GM19193 (cell line): ENCODE measurements around the gene FOXP1.

Experiments used
- POLR2A ChIP-seq: IDR thresholded peaks from 4 replicates; pipeline ENCODE4 v1.6.1; 2011; ENCODE audit not compliant: insufficient read depth, insufficient read length; ENCODE audit errors: extremely low read depth

Gene FOXP1

DNA sequence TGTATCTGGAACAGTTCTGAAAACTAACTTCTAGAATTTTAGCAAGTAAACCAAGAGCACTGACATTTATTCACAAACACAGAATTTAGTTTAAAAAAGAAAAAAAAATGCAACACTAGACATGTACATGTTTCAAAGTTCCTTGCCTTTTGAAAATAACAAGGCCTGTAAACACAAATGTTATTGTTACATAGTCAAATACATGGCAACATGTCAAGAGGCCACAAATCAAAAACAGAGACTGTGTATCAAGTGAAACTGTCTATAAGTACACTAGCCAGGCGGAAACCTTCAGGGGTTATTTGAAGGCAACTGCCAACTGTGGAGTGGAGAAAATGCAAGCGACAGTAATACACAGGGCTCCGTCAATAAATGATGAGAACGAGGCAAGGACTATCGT lies 547.6 kb downstream of the FOXP1 start:
- TF ChIP-seq POLR2A, result no peak

DNA sequence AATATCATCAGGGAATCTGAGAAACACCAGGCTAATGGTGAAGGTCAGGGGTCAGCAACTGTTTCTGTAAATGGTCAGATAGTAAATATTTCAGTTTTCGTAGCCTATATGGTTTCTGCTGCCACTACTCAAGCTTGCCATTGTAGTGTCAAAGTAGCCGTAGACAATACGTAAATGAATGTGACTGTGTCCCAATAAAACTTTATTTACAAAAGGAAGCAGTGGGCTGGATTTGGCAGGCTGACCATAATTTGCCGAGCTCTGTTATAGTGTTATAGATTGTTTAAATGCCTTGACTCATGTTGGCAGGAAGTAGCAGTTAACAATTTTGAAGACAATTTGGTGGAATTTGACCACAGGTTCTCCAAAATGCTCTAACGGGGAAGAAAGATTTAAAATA lies 548.2 kb downstream of the FOXP1 start:
- TF ChIP-seq POLR2A, result no peak

DNA sequence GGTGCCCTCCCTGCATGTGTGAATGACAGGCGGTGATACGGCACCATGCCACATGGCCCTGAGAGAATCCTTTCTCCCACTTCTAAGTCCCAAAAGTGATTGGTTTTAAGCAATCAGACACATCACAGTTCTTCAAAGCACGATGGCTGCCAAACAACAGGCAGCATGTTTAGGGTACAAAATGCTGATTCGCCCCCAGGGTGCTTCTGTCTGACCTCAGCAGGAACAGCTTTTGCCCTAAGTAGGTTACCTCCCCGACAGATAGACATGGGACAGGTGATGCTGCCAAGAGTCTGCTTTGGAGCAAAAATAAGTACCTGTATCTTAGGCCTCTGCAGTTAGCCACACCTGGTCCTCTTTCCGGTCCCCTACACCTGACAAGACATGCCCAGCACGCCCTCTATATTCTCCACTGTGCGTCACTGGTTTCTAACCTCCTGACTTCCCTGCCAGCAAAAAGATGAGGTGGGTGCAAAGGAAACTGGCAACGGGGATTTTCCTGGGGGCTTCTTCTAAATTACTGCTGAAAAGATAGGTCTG lies 549.8 kb downstream of the FOXP1 start:
- TF ChIP-seq POLR2A, result no peak

DNA sequence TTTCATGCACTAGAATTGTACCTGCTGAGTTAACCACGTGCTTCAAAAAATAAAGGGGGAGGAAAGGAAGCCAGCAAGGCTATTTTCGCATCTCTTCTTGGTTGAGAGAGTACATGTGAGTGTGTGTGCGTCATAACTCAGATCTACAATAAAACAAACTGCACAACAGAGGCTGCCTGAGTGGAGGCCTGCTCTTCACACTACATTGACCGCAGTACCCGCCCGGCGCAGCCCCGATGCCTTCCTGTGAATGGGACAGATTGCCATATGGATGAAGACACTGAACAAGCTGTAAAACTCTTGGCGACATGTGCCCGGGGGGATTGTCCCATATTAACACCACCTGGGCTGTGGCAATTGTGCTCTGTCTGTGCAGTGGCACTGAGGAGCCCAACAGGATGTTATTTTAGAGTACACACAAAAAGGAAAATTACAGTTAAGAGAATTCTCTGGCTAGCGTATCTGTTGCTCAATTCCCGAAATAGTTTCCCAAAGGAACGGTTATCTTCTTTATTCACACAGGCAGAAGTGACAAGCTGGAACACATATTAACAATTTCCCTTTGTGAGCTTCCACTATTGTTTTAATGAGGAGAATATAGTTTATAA lies 551.5 kb downstream of the FOXP1 start:
- no peak for TF ChIP-seq POLR2A

DNA sequence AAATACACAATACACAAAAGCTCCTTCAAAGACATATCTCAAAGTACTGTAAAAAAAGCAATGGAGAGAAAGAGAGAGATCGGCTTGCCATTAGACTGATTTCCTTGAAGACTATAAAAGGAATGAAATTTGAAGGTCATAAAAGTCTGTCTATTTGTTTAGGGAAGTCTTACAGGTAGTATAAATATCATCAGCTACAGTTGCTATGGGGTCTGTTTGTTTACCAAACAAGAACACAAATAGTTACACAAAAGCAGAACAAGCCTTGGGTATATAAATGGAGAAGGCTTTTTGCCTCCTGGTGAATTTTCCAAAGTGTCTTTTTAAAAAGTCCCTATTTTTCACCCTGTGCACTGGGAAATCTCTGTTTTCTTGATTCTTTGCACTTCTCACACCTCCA lies 552.3 kb downstream of the FOXP1 start:
- TF ChIP-seq POLR2A, result no peak

DNA sequence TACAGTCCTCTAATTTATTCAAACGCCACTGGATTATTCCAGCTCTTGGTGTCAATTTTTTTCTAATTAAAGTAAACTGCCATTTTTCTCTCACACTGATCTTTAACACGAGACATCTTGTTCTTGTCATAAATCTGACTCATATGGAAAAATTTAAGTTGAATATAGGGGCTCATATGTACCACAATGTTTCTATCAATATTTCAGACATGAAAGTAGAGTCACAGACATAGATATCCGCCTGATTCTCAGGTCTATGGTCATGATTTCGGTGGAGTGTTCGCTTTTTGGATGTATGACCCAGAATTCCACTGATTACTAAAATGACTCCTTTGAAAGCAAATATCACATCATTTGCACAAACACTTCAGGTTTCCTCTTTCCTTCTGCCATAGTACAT lies 552.8 kb downstream of the FOXP1 start:
- TF ChIP-seq POLR2A, result no peak

DNA sequence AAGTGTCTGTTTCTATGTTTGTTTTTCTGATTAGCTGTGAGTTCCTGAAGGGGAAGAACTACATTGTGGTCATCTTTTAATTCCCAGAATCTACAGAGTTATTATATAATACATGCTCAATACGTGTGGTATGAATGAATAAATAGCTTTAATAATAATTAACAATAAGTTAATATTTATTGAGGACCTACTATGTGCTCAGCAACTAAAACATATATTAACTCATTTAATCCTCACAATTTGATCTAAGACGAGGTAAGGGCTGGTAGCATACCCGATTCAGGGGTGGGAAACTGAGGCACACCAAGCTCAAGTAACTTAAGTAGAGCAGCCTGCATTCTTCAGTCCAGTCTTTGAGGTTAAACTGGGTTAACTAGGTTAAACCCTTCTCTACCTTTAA lies 553.8 kb downstream of the FOXP1 start:
- no peak for TF ChIP-seq POLR2A

DNA sequence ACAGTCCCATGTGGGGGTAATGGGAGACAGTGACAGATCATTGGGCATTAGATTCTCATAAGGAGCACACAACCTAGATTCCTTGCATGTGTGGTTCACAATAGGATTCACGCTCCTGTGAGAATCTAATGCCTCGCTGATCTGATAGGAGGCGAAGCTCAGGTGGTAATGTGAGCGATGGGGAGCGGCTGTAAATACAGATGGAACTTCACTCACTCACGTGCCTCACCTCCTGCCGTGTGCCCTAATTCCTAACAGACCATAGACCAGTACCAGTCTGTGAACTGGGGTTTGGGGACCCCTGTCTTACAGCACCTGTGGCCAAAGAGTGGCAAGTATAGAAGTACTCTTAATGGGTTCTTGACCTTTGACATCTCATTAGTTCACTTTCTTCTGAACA lies 554.7 kb downstream of the FOXP1 start:
- no peak for TF ChIP-seq POLR2A

DNA sequence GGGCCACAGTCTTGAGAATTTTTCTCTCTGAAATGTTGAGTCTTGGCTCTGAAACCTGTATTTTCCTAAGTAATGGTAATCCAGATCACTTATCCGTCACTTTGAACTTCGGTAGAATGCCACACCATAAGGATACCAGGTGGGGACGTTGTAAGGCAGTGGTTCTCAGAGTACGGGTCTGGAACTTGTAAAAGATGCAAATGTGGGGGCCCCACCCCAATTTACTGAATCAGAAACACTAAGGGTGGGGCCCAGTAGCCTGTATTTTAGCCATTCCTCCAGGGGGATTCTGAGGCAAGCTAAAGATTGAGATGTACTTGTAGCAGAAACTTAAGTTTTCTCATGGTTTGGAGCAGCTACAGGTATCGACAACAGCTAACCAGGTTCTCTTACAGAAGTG lies 555.3 kb downstream of the FOXP1 start:
- TF ChIP-seq POLR2A, result no peak

DNA sequence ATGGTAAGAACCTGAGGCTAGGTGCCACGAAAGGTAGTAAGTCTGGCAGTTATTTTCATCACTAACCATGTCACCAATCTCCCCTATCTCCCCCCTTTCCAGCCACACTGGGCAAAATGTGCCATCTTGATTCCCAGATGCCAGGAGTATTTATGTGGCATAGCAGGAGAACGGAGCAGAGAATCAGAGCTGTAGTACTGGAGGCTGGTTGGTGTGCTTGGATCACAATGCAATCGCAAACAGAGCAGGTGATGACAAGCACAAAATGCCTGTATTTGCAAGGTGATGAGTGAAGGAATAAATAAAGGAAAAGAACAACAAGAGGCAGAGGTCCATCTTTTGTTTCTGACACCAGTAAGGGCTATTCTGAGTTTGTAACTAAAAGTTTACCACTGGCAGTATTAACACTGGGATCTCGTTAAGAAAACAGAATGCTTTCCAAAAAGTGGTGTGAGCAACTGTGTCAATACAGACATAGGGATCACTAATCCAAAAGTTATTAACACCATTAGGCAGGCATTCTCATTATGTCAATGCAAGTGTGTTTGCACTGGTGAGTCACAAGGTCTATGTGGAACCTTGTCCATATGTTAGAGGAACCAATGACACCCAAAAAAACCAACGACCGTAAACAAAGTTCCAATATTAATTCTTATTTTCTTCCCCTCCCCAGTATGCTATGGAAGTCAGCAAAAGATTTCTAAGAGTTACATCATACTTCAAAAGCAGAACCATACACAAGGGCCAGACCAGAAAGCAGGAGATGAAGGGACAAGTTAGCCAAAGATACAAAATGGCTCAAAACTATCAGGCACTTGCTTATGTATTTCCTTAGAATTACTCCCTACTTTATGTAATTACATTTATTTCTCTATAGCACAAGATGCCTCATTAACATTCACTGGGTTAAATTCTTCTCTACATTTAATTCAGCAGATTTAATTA lies 556.6 kb downstream of the FOXP1 start:
- TF ChIP-seq POLR2A, result no peak

DNA sequence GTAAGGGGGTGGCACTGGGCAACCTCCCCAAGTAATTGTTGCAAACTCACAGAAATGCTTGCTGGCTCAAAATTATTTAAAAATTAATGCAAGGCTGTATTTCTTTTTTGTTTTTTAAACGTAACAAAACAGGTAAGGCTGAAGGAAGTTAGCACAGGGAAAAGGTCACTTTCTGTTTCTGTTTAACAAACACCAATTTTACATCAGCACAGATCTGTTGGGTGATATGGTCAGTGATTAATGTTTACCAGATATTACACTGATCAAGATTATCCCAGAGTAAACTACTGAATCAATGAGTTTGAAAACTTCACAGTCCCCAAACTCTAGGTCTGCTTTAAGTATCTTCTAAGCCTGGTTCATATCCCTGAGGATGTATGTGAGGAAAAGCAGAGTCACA lies 558.0 kb downstream of the FOXP1 start:
- TF ChIP-seq POLR2A, result no peak

DNA sequence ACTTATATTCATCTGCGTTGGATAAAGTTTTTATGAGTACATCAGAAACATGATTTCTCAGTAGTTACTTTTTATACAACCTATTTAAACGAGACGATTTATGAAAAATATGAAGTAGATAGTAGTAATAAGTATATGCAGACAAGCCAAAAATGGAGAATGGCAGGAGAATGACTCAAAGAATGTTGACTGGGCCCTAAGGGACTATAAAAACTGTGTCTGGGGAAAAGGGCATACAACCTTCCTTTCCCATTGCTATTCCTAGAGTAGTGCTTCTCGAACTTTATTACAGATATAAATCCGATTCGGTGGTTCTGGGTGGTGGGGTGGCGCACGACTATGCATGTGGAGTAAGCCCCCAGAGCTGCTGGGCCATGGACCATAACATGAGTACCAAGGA lies 558.5 kb downstream of the FOXP1 start:
- no peak for TF ChIP-seq POLR2A

DNA sequence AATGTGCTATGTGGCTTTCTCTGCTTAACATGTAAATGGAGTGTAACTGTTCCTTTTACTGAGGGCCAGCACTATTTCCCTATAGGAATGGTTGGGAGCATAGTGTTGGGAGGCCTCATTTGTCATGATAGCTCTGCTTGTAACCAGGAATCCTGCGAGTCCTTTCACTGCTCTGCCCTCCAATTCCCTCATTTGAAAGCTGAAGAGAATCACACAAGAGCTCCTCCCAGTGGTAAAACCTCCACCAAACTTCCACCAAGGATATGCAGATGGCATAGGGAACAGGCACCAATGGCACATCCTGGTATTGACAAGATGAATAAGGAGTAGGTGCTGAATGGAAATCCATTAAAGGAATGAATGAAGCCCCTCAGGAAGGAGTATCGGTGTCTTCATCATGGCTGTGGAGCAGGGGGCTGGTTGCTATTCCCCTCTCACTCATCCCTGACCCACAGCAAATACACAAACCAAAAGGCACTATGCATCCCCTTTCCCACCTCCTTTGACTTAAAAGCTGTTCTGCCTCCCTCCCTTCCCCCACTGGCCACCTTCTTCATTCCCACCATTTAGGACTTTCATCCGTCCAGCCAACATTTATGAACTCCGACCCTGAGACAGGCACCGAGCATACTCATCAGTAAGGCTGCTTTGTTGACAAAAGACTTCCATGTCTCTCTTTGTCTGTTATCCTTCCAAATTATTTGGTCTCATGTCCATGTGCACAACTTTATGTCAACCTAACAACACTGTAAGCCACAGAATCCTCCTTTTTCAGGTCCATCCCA lies 560.8 kb downstream of the FOXP1 start:
- no peak for TF ChIP-seq POLR2A

DNA sequence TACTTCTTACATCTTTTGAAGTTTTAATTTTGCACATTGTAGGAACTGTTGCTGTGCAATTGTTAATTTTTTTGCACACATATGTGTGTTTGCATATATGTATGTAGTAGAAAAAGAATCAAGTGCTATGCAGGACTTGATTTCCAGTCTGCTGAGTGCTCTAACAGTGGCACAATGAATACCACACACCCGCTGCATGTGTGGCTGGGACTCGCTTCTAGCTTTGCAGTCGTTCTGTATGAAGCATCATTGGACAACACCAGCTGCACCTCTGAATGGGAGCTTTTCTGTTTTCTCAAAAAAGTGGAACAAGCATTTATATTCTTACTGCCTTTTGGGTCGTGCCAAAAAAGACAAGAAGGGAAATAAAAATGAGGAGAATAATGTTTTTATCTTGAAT lies 564.7 kb downstream of the FOXP1 start:
- TF ChIP-seq POLR2A, result no peak

DNA sequence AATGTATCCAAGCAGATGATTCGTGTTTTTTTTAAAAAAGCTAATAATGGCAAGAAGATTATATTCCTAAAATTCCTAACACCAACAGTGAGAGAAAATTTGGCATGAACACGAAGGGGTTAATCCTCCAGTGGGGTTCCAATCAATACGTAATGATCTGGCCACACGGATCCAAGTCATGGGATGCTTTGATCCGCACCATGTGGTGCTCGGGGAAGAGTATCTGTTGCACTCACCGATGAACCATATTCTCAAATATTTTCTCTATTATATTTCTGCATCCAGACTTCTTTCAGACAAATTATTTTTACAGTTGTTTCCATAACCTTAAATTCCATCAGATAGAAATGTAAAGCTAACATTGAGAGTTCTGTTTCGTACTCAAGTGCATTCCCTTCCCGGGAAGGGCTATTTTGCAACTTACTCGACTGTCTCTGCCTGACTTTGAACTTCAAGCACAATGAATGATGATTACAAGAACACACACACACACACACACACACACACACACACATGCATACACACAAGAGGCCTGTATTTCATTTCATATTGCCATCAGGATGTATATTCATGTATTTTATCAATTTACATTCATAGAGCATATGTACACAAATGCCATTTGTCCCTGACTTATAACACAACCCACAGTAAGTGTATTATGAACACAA lies 567.2 kb downstream of the FOXP1 start:
- no peak for TF ChIP-seq POLR2A
